Hematopoietic multipotent progenitor cell treated with erythropoietin and hydrocortisone succinate and interleukin-3 and kit ligand, for 8 days (in vitro differentiated cells): ENCODE results near the gene ZNF581.
A peak's percentile ranks its signal among the peaks of the same experiment; 100 is the strongest.

Source experiments
- DNase-seq: peaks from one replicate; pipeline ENCODE4 v3.0.0-alpha.2; 2015

Gene ZNF581

DNA sequence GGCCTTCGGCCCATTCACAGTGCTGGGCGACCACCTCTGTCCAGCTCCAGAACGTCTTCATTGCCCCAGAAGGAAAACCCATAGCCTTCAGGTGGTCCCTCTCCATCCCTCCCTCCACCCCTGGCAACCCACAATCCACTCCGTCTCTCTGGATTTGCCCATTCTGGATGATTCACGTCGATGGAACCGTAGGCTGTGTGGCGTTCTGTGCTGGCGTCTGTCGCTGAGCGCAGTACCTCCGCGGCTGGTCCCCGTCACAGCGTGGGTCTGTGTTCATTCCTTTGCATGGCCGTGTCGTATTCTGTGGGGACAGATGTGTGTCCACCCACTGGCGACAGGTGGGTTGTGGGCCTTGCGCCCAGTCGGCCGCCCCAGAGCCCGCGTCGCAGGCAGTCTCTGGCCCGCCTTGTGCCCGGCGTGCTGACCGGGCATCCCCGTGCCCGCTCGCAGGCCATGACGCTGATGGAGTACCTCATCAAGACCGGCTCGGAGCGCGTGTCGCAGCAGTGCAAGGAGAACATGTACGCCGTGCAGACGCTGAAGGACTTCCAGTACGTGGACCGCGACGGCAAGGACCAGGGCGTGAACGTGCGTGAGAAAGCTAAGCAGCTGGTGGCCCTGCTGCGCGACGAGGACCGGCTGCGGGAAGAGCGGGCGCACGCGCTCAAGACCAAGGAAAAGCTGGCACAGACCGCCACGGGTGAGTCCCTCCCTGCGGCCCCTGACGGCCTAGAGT lies 41.7 kb downstream of the ZNF581 start:
- no peak for DNase-seq

DNA sequence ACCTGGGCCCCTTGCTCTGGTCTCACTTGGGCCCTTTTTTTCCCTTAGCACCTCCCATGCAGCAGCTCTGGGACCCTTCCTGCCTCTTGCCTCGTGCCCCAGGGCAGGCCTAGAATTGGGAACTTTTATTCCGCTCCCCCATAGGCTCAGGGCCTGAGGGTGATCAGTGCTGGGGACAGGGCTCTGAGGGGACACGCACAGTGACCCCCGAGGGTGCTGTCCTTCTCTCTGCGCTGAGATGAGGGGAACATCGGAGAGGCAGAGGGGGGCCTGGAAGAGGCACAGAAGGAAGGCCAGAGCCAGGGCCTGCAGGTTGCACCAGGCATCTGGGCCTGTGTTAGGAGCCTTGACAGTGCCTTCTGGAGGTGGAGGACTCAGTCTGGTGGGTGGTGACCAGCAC lies 42.3 kb downstream of the ZNF581 start:
- DNase-seq: no peak

DNA sequence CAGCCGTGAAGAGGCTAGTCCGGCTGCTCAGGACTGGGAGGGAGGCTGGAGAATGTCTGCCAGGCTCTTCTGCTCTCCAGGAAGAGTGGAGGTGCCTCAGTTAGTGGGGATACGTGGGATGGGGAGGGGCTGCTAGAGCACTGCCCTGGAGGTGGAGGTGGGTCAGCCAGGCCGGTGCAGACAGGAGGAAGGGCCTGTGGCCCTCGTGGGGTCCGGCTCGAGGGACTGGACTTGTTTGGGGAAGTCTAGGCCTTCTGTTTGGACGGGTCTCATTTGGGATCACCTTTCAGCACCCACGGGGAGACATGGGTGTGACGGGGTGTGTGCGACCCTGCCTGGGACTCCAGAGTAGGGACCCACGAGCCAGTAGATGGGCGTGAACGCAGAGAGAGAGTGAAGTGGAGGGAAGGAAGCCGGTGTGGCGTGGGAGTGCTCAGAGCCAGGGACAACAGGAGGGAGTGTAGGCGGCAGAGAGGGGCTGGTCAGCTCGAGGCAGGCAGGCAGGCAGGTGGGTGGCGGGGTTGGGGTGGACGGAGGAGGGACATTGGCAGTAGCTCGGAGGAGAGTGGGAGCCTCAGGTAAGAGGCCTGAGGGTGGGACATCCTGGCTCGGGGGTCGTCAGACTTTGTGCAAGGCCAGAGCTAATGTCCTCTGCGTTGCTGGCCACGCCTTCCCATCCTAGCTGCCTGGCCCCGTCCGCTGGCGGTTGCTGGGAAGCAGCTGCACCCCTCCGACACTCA lies 43.0 kb downstream of the ZNF581 start:
- DNase-seq: no peak

DNA sequence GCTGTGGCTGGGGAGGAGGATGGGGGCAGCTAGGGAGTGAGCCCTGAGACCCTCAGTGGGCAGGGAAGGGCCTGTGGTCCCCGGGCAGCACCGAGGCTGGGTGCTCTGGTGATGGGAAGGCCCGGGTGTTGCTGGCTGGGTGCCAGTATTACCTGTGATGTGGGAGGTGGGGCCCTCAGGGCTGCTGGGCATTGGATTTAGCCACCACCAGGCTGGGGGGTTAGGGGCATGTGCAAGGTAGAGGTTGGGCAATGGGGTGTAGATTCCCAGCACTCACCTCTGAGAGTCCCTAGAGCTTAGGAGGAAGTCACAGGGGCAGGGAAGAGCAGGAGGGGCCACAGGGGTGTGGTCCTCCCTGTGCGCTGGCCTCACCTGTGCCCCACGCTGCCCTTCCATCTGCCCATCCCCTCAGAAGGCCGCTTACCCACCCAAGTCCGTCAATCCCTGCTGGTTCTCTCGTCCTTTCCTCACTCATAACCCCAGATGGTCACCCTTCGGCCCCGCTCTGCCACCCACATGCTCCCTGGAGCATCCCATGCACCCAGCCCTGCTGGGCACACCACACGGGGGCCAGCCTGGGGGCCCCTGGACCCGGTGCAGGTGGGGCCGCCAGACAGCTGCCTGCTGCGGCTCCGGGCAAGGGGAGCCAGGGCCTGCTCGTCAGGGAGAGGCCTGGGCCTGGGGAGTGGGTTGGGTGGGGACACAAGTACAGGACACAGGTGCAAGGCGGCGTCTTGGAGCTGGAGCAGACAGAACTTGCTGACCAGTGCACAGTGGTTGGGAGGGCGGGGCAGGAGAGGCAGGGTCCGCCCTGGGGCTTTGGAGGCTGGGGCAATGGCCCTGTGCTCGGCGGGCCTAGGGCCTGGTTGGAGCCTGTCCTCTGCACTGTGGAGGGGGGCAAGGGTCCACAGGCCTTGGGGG lies 44.1 kb downstream of the ZNF581 start:
- DNase-seq: no peak

DNA sequence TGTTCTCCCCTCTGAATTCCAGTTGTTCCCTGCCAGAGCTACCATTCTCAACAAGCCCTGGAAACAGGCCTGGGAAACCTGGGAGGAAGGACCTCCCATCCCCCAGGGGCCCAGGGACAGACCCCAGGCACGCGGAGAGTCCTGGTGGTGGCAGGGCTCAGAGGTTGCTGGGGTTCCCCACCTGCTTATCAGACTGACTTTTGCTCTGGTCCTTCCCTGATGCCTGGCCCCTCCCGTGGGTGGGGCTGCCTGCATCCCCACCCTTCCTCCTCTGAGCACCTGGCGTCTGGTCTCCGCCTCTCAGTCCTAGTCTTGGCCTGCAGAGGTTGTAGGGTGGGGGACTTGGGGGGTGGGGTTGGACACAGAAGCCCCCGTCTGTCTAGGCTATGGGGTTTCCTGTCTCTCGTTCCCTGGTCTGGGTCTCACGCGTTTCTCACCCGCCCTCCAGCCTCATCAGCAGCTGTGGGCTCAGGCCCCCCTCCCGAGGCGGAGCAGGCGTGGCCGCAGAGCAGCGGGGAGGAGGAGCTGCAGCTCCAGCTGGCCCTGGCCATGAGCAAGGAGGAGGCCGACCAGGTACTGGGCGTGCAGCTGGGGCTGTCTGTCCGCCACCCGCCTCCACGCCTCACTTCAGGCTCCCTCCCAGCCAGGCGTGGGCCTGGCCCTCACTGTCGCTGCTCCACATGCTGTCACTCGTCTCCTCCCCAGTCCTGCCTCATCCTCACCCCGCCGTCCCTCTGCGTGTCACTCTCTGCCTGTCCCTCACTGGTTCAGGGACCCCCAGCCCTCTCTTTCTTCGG lies 45.2 kb downstream of the ZNF581 start:
- DNase-seq: peak; percentile 16

DNA sequence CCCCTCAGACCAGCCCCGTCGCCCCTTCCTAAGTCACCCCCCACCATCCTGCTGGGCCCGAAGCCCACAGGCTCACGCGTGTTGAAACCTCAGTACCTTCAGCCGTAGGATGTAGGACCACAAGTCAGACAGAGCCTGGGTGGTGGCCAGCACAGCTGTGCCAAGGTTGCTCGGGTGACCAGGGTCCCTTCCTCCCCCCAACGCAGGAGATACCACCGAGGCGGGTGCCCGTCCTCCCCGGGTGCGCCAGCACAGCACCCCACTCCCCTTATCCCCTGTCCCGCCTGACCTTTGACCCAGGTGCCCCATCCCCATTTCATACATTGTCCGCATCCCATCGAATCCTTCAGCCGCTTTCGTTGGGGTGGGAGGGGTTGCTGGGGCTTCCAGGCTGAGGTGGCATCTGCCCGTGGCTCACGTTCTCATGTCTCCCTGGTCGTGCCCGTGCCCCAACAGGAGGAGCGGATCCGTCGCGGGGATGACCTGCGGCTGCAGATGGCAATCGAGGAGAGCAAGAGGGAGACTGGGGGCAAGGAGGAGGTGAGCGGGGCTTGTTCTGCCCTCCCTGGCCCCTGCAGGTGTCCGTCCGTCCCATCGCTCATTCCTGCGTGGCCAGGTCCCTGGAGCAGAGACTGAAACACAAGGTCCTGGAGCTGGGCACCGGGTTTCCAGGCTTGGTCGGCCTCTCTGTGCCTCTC lies 46.1 kb downstream of the ZNF581 start:
- no peak for DNase-seq

DNA sequence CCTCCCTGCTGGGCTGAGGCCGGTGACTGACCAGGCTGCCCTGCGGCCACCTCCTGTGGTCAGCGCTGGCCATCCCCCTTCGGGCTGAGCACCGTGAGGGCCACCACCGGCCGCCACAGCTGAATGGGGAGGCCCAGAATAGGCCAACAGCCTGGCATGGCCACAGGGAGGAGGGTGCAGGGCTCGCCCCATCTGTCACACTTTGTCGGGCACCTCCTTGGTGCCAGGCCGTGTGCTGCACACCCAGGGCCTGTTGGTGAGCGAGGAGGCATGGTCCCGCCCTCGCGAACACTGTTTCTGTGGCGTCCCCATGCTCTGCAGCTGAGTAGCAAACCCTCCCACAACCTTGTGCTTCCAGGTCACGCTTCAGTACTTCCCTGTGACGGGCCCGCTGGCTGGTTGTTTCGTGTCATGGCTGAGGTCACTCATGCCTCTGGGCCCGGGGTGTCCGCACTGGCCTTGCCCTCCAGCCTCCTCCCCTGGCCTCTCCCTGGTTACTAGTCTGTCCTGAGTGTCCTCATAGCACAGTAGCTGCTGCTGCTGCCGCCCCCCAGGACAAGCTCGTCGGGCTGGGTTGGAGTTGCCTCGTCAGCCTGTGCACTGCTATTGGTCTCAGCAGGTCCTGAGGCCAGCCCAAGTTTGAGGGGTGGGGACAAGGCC lies 46.8 kb downstream of the ZNF581 start:
- no peak for DNase-seq

DNA sequence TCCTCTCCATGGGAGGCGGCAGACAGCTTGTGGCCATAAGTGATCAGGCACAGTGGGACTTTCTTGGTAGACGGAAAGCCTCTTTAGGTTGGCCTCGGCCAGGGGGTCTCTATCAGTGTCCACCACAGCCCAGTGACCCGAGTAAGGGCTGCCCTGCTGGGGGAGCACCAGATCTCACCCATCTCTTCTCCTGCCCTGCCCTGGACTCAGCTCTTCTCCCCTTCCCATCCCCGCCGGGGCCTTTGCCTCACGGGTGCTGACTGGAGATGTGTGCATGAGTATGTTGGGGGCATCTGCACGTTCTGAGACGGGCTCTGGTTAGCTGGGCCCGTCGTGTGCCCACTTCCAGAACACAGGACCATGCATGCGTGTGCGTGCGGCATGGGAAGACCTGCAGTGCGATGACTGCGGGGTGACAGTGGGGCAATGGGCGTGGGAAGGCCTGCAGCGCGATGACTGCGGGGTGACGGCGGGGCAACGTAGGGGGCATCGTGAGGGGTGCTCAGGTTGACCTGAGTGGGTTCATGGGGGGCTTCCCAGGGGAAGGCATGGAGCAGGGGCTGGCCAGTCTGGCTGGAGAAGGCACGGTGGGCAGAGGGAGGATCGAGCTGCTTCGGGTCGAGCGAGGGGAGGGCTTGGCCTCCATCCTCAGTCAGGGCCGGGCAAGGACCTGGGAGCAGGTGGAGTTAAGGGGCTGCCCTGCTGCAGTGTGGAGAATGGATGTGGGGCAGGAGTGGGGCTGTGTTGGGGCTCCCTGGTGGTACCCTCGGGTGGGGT lies 47.5 kb downstream of the ZNF581 start:
- no peak for DNase-seq

DNA sequence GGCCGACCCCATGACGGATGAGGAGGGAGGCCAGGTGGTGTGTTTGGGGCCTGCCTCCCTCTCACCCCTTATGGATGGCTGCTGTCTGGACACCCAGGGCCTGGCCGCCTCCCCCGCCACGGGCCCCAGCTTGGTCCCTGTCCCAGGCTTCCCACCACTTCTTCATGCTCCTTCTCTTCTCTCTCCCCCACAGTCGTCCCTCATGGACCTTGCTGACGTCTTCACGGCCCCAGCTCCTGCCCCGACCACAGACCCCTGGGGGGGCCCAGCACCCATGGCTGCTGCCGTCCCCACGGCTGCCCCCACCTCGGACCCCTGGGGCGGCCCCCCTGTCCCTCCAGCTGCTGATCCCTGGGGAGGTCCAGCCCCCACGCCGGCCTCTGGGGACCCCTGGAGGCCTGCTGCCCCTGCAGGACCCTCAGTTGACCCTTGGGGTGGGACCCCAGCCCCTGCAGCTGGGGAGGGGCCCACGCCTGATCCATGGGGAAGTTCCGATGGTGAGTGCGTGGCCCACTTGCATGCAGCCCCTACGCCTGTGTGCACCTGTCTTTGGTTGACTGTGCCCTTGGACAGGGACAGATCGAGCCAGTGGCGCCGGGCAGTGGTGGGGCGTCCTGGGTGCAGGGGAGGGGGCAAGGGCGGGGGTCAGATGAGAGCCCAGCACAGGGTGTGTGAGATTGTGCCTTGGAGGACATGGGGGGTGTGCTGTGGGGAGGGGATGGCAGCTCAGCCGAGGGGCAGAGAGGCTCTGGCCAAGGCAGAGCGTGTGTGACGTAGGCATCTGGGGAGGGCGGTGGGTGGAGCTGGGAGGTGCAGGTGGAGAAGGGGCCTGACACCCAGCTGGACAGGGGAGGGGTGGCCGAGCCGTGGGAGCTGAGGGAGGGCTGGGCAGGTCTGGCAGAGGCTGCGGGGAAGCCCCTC lies 48.4 kb downstream of the ZNF581 start:
- no peak for DNase-seq

DNA sequence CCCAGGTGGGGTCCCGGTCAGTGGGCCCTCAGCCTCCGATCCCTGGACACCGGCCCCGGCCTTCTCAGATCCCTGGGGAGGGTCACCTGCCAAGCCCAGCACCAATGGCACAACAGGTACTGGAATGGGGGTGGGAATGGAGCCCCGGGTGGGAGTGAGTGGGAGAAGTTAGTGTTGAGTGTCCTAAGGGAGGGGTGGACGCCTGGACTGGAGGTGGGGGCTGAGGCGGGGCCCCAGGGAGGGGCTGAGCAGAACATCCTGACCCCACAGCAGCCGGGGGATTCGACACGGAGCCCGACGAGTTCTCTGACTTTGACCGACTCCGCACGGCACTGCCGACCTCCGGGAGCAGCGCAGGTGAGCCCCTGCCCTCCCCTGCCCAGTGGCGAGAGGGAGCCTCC lies 49.2 kb downstream of the ZNF581 start:
- DNase-seq: no peak

DNA sequence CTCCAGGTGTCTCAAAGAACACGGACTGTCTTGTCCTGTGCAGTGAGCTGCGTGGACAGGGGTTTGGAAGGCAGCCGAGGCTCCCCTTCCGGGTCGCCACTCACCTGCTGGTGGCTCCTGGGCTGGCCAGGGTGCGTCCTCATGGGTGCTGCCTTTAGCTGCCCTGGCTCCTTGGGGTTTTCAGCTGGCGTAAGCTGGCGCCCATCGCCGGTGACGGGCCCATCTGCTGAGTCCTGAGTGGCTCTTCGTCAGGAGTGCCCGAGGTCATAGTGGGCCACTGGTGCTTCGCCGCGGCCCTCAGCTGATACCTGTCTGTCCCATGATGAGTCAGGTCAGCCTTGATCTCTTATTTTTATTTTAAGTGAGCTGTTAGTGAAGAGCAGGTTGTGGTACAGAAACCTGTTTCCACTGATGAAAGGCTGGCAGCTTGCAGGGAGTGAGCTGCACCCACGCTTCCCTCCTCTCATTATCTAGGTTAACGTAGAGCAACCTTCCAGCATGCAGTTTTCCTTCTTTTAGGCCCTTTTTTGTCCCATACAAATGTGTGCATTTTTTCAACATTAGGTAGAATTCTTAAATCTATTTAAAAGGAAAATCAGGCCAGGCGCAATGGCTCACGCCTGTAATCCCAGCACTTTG lies 50.0 kb downstream of the ZNF581 start:
- no peak for DNase-seq

DNA sequence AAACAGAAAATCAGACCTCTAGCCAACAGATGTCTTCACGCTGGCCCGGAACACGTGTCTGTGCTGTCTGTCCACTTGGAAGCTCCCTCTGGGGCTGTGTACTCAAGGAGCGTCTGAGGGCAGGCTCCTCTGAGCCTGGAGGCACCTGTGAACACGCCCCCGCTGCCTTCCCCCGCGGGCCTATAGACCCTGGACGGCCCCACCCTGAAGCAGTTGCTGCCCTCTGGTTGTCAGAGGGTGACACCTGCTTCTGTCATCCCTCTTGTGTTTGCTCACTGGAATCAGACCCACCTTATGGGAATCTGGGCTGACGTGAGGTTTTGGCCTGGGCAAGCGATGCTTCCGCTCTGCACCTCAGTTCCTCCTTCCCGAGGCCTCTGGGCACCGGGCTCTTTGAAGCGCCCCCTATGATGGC lies 50.8 kb downstream of the ZNF581 start:
- DNase-seq: no peak

DNA sequence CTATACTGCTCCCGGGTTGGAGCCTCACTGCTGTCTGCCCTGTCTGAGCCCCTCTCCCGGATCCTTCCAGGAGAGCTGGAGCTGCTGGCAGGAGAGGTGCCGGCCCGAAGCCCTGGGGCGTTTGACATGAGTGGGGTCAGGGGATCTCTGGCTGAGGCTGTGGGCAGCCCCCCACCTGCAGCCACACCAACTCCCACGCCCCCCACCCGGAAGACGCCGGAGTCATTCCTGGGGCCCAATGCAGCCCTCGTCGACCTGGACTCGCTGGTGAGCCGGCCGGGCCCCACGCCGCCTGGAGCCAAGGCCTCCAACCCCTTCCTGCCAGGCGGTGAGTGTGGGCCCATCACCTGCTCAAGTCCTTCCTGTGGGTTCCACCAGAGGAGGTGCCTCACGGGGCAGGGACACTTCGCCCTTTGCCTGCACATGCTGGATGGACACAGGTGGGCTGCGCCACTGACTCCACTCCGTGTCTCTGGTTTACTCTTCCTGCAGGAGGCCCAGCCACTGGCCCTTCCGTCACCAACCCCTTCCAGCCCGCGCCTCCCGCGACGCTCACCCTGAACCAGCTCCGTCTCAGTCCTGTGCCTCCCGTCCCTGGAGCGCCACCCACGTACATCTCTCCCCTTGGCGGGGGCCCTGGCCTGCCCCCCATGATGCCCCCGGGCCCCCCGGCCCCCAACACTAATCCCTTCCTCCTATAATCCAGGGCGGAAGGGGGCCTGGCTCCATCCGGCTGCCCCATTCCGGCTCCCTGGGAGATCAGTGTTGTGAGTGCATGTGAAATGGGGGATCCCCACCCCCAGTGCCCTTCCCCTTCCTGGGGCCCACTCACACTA lies 51.4 kb downstream of the ZNF581 start:
- DNase-seq: no peak
